HCT116 (cell line): Measurements from ENCODE around the gene CSH2. TPM values are rescaled to one million over a fixed set of nuclear protein-coding genes. Genes with fewer than 3 reads are reported as not detected.

ENCODE experiments used
- ATAC-seq: fragments of 200-7000 bp; cut with Tn5 transposase; 2 replicates; pipeline ENCODE4 v1.9.1; 2020; ENCODE audit warnings: mild to moderate bottlenecking, moderate library complexity
- BruUV-seq: library from RNA; stranded (reverse); fragments of 400-500 nt; replicated peaks from 2 replicates; lab custom pipeline; 2021; lab: Mats Ljungman, UMichigan
- CTCF ChIA-PET: fragments of 300-600 bp; sonication (Branson Sonifier 250); formaldehyde crosslinking; loops from one replicate; lab custom pipeline; 2021; ENCODE audit warnings: antibody characterized with exemption; lab: Charles Lee
- POLR2A ChIA-PET: fragments of 300-600, 350-600 bp; sonication (Branson Sonifier 250); formaldehyde crosslinking; loops from one replicate; lab custom pipeline; 2021; ENCODE audit warnings: antibody characterized with exemption; lab: Charles Lee
- RAD21 ChIA-PET, 2 experiments: fragments of 300-600 bp; sonication (Branson Sonifier 250); formaldehyde crosslinking; loops; one replicate each; lab custom pipeline; 2023; ENCODE audit warnings: low total read pairs in 2 of 2; ENCODE audit not compliant: uncharacterized antibody in 2 of 2, unreplicated experiment in 2 of 2, low non-redundant PET in 1 of 2; lab: Charles Lee
- DNase-seq: peaks from one replicate; pipeline ENCODE4 v3.0.0-alpha.2; 2010; ENCODE audit warnings: low read depth, low spot score
- H2AFZ ChIP-seq: fragments of 200-600 bp; shearing (Covaris generic), sonication (generic); 2 replicates; pipeline ENCODE4 v1.6.1; 2017; ENCODE audit warnings: low read depth, mixed run types, mixed read lengths, antibody characterized with exemption, low read length; ENCODE audit not compliant: poor library complexity, severe bottlenecking
- H3K27ac ChIP-seq: 2 replicates; pipeline ENCODE4 v1.5.1; 2012; ENCODE audit warnings: low read depth, low read length
- H3K27me3 ChIP-seq: fragments of 200-600 bp; sonication (generic); 2 replicates; pipeline ENCODE4 v1.6.1; 2016; ENCODE audit warnings: mixed run types, low read length, mixed read lengths; ENCODE audit not compliant: insufficient read depth
- H3K36me3 ChIP-seq, 2 experiments: fragments of 200-500 bp in 1 of 2; fragments of 200-600 bp in 1 of 2; sonication (Bioruptor generic) in 1 of 2; sonication (generic) in 1 of 2; 2 replicates each; pipeline versions ENCODE4 v1.5.1 to v1.6.1; 2014 to 2016; ENCODE audit warnings: low read length in 2 of 2, inconsistent platforms in 1 of 2, mixed read lengths in 1 of 2, mixed run types in 1 of 2; ENCODE audit not compliant: insufficient read depth in 2 of 2, control insufficient read depth in 1 of 2
- H3K4me1 ChIP-seq, 2 experiments: fragments of 200-600 bp in 1 of 2; sonication (generic) in 1 of 2; 2 replicates each; pipeline versions ENCODE4 v1.5.1 to v1.6.1; 2012 to 2017; ENCODE audit warnings: low read length in 2 of 2, inconsistent platforms in 1 of 2, mild to moderate bottlenecking in 1 of 2, mixed read lengths in 1 of 2, mixed run types in 1 of 2, moderate library complexity in 1 of 2; ENCODE audit not compliant: insufficient read depth in 2 of 2, control insufficient read depth in 1 of 2
- H3K4me2 ChIP-seq: fragments of 200-600 bp; sonication (generic); 2 replicates; pipeline ENCODE4 v1.6.1; 2017; ENCODE audit warnings: mixed run types, low read length, mixed read lengths
- H3K4me3 ChIP-seq, 2 experiments: fragments of 200-600 bp in 1 of 2; sonication (generic) in 1 of 2; replicated peaks in 1 of 2; 2 replicates each; pipeline ENCODE4 v1.5.1; 2011 to 2016; ENCODE audit warnings: low read length in 2 of 2, control low read depth in 1 of 2, low read depth in 1 of 2, mild to moderate bottlenecking in 1 of 2, mixed read lengths in 1 of 2, mixed run types in 1 of 2
- H3K79me2 ChIP-seq: fragments of 200-600 bp; sonication (generic); 2 replicates; pipeline ENCODE4 v1.6.1; 2017; ENCODE audit warnings: mild to moderate bottlenecking, mixed run types, low read length, moderate library complexity, mixed read lengths; ENCODE audit not compliant: insufficient read depth
- H3K9ac ChIP-seq: fragments of 200-600 bp; sonication (generic); 2 replicates; pipeline ENCODE4 v1.6.1; 2016; ENCODE audit warnings: low read length, mixed read lengths
- H3K9me2 ChIP-seq: fragments of 200-600 bp; sonication (generic), shearing (Covaris generic); 2 replicates; pipeline ENCODE4 v1.6.1; 2017; ENCODE audit warnings: mixed run types, mild to moderate bottlenecking, moderate library complexity; ENCODE audit not compliant: insufficient read depth
- H3K9me3 ChIP-seq, 2 experiments: fragments of 200-500 bp in 1 of 2; fragments of 200-600 bp in 1 of 2; sonication (Bioruptor generic) in 1 of 2; sonication (generic) in 1 of 2; 2 replicates each; pipeline ENCODE4 v1.6.1; 2014 to 2017; ENCODE audit warnings: low read length in 2 of 2, mixed read lengths in 2 of 2, inconsistent platforms in 1 of 2, low read depth in 1 of 2, mild to moderate bottlenecking in 1 of 2, mixed run types in 1 of 2, moderate library complexity in 1 of 2; ENCODE audit not compliant: control insufficient read depth in 1 of 2, insufficient read depth in 1 of 2
- H4K20me1 ChIP-seq: fragments of 200-600 bp; sonication (generic), shearing (Covaris generic); 2 replicates; pipeline ENCODE4 v1.6.1; 2017; ENCODE audit warnings: mixed run types, mild to moderate bottlenecking, moderate library complexity; ENCODE audit not compliant: insufficient read depth
- CEBPB ChIP-seq: IDR thresholded peaks from 2 replicates; pipeline ENCODE4 v1.6.1; 2012; ENCODE audit warnings: low read depth
- EGR1 ChIP-seq: IDR thresholded peaks from 2 replicates; pipeline ENCODE4 v1.6.1; 2012; ENCODE audit warnings: low read depth
- ELF1 ChIP-seq: IDR thresholded peaks from 2 replicates; pipeline ENCODE4 v1.6.1; 2012; ENCODE audit warnings: low read depth, borderline replicate concordance
- EZH2phosphoT487 ChIP-seq: fragments of 200-600 bp; IDR thresholded peaks from 2 replicates; pipeline ENCODE4 v1.6.1; 2018; ENCODE audit warnings: antibody characterized with exemption, borderline replicate concordance
- FOSL1 ChIP-seq: IDR thresholded peaks from 2 replicates; pipeline ENCODE4 v1.6.1; 2012; ENCODE audit warnings: low read depth
- JUND ChIP-seq: IDR thresholded peaks from 2 replicates; pipeline ENCODE4 v1.6.1; 2012
- POLR2AphosphoS5 ChIP-seq: IDR thresholded peaks from 2 replicates; pipeline ENCODE4 v1.6.1; 2011; ENCODE audit warnings: mild to moderate bottlenecking, low read depth, low read length, moderate library complexity
- REST ChIP-seq: IDR thresholded peaks from 2 replicates; pipeline ENCODE4 v1.6.1; 2012; ENCODE audit warnings: low read depth
- SIN3A ChIP-seq: IDR thresholded peaks from 2 replicates; pipeline ENCODE4 v1.6.1; 2012; ENCODE audit warnings: low read depth
- SP1 ChIP-seq: IDR thresholded peaks from 2 replicates; pipeline ENCODE4 v1.6.1; 2012; ENCODE audit warnings: low read depth
- SRF ChIP-seq: IDR thresholded peaks from 2 replicates; pipeline ENCODE4 v1.6.1; 2012; ENCODE audit warnings: low read depth
- TCF7L2 ChIP-seq: IDR thresholded peaks from 2 replicates; pipeline ENCODE4 v1.7.0; 2011; ENCODE audit warnings: borderline replicate concordance, inconsistent platforms; ENCODE audit not compliant: insufficient read depth, insufficient read length; ENCODE audit errors: extremely low read depth
- YY1 ChIP-seq: IDR thresholded peaks from 2 replicates; pipeline ENCODE4 v1.6.1; 2011; ENCODE audit warnings: low read length, low read depth, moderate library complexity, mild to moderate bottlenecking; ENCODE audit not compliant: insufficient replicate concordance; ENCODE audit errors: extremely low read depth
- ZBTB33 ChIP-seq: IDR thresholded peaks from 2 replicates; pipeline ENCODE4 v1.6.1; 2011; ENCODE audit warnings: mild to moderate bottlenecking, low read length, moderate library complexity; ENCODE audit not compliant: insufficient replicate concordance; ENCODE audit errors: extremely low read depth
- ZFX ChIP-seq: fragments of 450-650 bp; IDR thresholded peaks from 2 replicates; pipeline ENCODE4 v1.6.1; 2017
- ZNF274 ChIP-seq: fragments of 200-500 bp; sonication (Bioruptor generic); IDR thresholded peaks from 2 replicates; pipeline ENCODE4 v1.6.1; 2014; ENCODE audit warnings: mild to moderate bottlenecking, low read depth, low read length, inconsistent platforms
- intact Hi-C: fragments of 100-400 bp; cut with micrococcal nuclease; formaldehyde crosslinking; loops from 2 replicates; pipeline ENCODE4 v1.10.0; 2022
- total RNA-seq: library from RNA; stranded (reverse); gene quantifications from one replicate; pipeline ENCODE4 v1.2.1, GENCODE V29; 2021; ENCODE audit not compliant: unreplicated experiment

The CSH2 gene
- total RNA-seq, 1 experiment from 2014 or later: not detected

DNA sequence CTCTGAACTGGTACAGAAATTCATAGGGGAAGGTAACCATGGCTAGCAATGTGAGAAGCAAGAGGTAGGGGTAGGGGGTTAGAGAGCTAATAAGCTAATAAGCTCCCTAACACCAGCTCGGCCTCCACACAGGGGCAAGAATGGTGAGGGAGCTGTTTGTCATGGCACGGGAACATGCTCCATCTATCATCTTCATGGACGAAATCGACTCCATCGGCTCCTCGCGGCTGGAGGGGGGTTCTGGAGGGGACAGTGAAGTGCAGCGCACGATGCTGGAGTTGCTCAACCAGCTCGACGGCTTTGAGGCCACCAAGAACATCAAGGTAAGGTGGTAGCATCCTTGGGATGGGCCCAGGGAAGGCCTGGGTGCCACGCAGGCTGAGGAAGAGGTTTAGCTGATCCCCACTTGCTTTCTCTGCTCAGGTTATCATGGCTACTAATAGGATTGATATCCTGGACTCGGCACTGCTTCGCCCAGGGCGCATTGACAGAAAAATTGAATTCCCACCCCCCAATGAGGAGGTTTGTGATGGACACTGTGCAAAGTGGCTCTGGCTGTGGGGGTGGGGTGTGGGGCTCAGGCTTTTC lies 42.5 kb downstream of the CSH2 start:
- intact Hi-C loops: no loop called here
- Histone ChIP-seq H4K20me1 (no peaks in the 10 kb centered on the region), H3K79me2 (peaks cover 66% of the 10 kb centered on the region)

DNA sequence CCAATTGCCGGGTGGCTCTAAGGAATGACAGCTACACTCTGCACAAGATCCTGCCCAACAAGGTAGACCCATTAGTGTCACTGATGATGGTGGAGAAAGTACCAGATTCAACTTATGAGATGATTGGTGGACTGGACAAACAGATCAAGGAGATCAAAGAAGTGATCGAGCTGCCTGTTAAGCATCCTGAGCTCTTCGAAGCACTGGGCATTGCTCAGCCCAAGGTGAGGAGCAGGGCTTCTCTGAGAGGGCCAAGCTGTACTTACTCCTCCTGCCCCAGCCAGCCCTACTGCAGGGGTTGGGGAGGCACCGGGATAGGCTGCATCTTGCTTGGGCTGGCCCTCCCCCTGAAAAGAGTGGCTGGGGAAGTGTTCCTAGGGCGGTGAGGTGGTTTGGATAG lies 43.2 kb downstream of the CSH2 start:
- POLR2A ChIA-PET: interaction anchor here (1.4 to 4.3 kb wide), 2 partner anchors 8 to 57 kb away, joined by 6 to 16 read pairs; partner anchors contain the start of genes CCDC47 and DDX42
- intact Hi-C loops: no loop called here
- Histone ChIP-seq H3K9me2 (no peaks in the 10 kb centered on the region), H4K20me1 (no peaks in the 10 kb centered on the region), H3K9ac (no peak overlapping the region), H2AFZ (no peak overlapping the region), H3K36me3 (peaks cover 57 to 72% of the 10 kb centered on the region in 2 experiments), H3K9me3 (no peaks in the 10 kb centered on the region), H3K27ac (no peak overlapping the region), H3K4me1 (peaks cover 10 to 25% of the 10 kb centered on the region in 2 experiments), H3K79me2 (peaks cover 73% of the 10 kb centered on the region), H3K27me3 (no peaks in the 10 kb centered on the region), H3K4me2 (no peak overlapping the region), H3K4me3 (no peak overlapping the region)
- no peak for DNase-seq
- BruUV-seq: no TSS peak
- no peak for ATAC-seq
- RAD21 ChIA-PET: no interaction called here
- CTCF ChIA-PET: no interaction called here
- TF ChIP-seq SP1: no peak
- no peak for TF ChIP-seq POLR2AphosphoS5
- TF ChIP-seq JUND: no peak
- TF ChIP-seq REST: no peak
- no peak for TF ChIP-seq EGR1
- no peak for TF ChIP-seq CEBPB
- TF ChIP-seq SIN3A: no peak
- no peak for TF ChIP-seq FOSL1
- no peak for TF ChIP-seq EZH2phosphoT487
- no peak for TF ChIP-seq ZFX
- no peak for TF ChIP-seq SRF
- TF ChIP-seq ZNF274: no peak
- no peak for TF ChIP-seq ZBTB33
- TF ChIP-seq ELF1: no peak

More for the DNA sequence above, 42.5 kb downstream of the CSH2 start:
- Histone ChIP-seq H3K9me2 (no peaks in the 10 kb centered on the region), H3K9ac (no peak overlapping the region), H2AFZ (no peak overlapping the region), H3K4me2 (no peak overlapping the region), H3K27ac (no peak overlapping the region), H3K4me3 (no peak overlapping the region), H3K36me3 (peaks cover 52 to 75% of the 10 kb centered on the region in 2 experiments), H3K27me3 (no peaks in the 10 kb centered on the region), H3K9me3 (no peaks in the 10 kb centered on the region), H3K4me1 (peaks cover 7 to 21% of the 10 kb centered on the region in 2 experiments)
- ChIA-PET CTCF (interaction anchor here (1.3 kb wide), 1 partner anchor 12 kb away, joined by 3 read pairs; no protein-coding TSS in a partner anchor), RAD21 (no interaction called here), POLR2A (interaction anchor here (0.9 kb wide), 1 partner anchor 9 kb away, joined by 3 read pairs; no protein-coding TSS in a partner anchor)
- ATAC-seq (no peak), DNase-seq (no peak)
- TF ChIP-seq TCF7L2: no peak
- TF ChIP-seq ELF1: no peak
- TF ChIP-seq YY1: no peak
- TF ChIP-seq SRF: no peak
- no peak for TF ChIP-seq EZH2phosphoT487
- BruUV-seq: no TSS peak
